ENCODE data around the gene SLC35F2.
"Not testable (repeated sequence)": the region's sequence is repeated elsewhere in the genome, so short reads cannot be mapped to it uniquely, and the experiment has no call there.

The SLC35F2 gene

GRCh38 chr11:107858217-107859070, at the start of gene SLC35F2:
TSS of gene SLC35F2 (minus strand) at chr11:107858787. CDS start at chr11:107858767, 20 bp downstream.
- peak; percentile 91 for DNase-seq

GRCh38 chr11:107908211-107908610, 49.6 kb upstream of the SLC35F2 start:
- DNase-seq, result no peak

GRCh38 chr11:107898270-107898669, 39.7 kb upstream of the SLC35F2 start:
- peak; percentile 22 for DNase-seq

- DNase-seq, result no peak
Observed at GRCh38 chr11:107882095-107882820, 23.7 kb upstream of the SLC35F2 start.

GRCh38 chr11:107881471-107881870, 22.9 kb upstream of the SLC35F2 start:
- not testable (repeated sequence) for DNase-seq

GRCh38 chr11:107876141-107876540, 17.6 kb upstream of the SLC35F2 start:
- no peak for DNase-seq

GRCh38 chr11:107864591-107864990, 6.0 kb upstream of the SLC35F2 start:
- DNase-seq, result no peak

GRCh38 chr11:107860688-107861087, 2.1 kb upstream of the SLC35F2 start:
- no peak for DNase-seq

- DNase-seq, result not testable (repeated sequence)
Observed at GRCh38 chr11:107860240-107860620, 1.6 kb upstream of the SLC35F2 start.

- peak; percentile 53 for DNase-seq
Observed at GRCh38 chr11:107859459-107860239, 1.1 kb upstream of the SLC35F2 start.

- no peak for DNase-seq
Observed at GRCh38 chr11:107857550-107858216, 904 bp downstream of the SLC35F2 start.

- DNase-seq, result peak; percentile 18
Observed at GRCh38 chr11:107856981-107857517, 1.5 kb downstream of the SLC35F2 start.

- peak; percentile 19 for DNase-seq
Observed at GRCh38 chr11:107856180-107856980, 2.2 kb downstream of the SLC35F2 start.

- no peak for DNase-seq
Observed at GRCh38 chr11:107853070-107853469, 5.5 kb downstream of the SLC35F2 start.

- DNase-seq, result no peak
Observed at GRCh38 chr11:107851704-107852310, 6.8 kb downstream of the SLC35F2 start.

- DNase-seq, result no peak
Observed at GRCh38 chr11:107849790-107850189, 8.8 kb downstream of the SLC35F2 start.

- no peak for DNase-seq
Observed at GRCh38 chr11:107848345-107848744, 10.2 kb downstream of the SLC35F2 start.

- DNase-seq, result peak; percentile 54
Observed at GRCh38 chr11:107847184-107847583, 11.4 kb downstream of the SLC35F2 start.

GRCh38 chr11:107844041-107844440, 14.5 kb downstream of the SLC35F2 start:
- no peak for DNase-seq

GRCh38 chr11:107842412-107843100, 16.0 kb downstream of the SLC35F2 start:
- no peak for DNase-seq
